Activated CD8-positive, alpha-beta memory T cell treated with anti-CD3 and anti-CD28 coated beads, Interleukin-2, amount 50 U/mL, for 4 hours (primary cell): ENCODE results near the gene NOC3L.
"Not testable (repeated sequence)": the region's sequence is repeated elsewhere in the genome, so short reads cannot be mapped to it uniquely, and the experiment has no call there.

ENCODE experiments used
- DNase-seq: peaks from one replicate; pipeline ENCODE4 v3.0.0-alpha.2; 2020

Gene NOC3L

GRCh38 chr10:94361171-94361794 lies 1.5 kb downstream of the NOC3L start:
- no peak for DNase-seq

DNA sequence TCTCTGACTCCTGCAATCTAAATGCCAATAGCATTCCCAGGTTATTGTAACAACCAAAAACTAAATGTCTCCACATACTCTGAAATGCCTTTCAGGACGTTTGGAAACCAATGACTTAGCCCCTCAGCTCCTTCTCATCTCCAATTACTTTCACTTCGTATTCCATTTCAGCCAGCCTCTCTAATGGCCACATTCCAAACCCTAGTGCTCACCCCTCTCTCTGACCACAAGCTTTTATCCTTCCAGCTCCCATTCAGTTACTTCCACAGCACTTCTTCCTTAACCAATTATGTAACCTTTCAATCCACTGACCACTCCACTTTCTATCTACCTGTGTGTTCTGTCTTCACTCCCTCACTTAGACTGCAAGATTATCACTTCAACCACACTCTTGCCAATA lies 4.3 kb downstream of the NOC3L start:
- no peak for DNase-seq

GRCh38 chr10:94357193-94357592 lies 5.5 kb downstream of the NOC3L start:
- no peak for DNase-seq

DNA sequence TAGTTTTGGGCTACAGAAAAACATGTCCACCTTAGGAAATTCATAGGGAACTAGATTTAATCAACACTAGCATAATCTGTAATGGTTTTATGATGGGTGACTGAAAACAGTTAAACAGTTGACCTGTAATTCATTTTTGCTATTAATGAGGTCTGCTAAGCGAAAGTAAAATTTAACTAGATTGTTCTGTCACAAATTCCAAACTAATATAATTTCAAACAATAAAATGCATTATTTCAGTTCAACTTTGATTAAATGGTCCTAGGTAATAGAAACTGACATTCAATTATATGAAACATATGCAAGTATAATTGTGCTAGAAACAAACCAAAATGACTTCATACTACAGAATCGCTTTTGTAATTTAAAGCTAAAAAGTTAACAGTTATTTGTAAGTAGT lies 6.9 kb downstream of the NOC3L start:
- DNase-seq, result no peak

- no peak for DNase-seq
These were observed 9.4 kb downstream of the NOC3L start for GRCh38 chr10:94353336-94353735.

DNA sequence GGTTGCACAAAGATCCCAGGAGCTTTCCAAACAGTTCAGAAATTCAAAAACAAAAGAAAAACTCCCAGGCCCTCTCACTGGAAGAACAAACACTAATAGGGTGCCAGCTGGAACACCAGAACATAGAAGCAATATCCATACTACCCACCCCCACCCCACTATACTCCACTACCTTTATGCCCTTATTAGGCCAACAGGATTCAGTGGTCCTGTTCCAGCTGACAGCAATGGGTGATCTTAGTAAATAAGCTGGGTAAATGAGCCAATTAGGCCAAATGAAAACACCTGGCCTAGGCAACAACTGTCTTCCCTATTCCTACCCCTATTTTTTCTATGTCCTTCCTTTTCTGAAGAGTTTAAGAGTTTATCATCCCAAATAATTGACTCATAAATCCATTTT lies 11.7 kb downstream of the NOC3L start:
- DNase-seq, result no peak

- not testable (repeated sequence) for DNase-seq
These were observed 12.2 kb downstream of the NOC3L start for GRCh38 chr10:94350500-94350899.

DNA sequence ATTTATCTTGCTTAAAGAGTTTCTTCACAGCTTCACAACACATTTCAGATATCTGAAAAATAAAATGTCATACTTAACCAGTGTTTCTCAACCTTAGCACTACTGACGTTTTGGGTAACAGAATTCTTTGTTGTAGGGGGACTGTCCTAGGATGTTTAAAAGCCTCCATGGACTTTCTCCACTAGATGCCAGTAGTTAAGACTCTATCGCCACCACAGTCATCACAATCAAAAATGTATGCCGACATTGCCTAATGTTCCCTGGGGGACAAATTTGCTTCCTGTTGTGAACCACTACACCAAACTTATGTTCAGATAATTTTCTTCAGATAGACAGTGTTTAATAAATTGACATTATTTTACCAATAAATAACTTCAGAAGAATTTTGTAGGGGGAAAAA lies 13.4 kb downstream of the NOC3L start:
- DNase-seq, result no peak

- no peak for DNase-seq
These were observed 18.1 kb downstream of the NOC3L start for GRCh38 chr10:94344522-94345122.

- no peak for DNase-seq
These were observed 19.6 kb downstream of the NOC3L start for GRCh38 chr10:94343151-94343550.

DNA sequence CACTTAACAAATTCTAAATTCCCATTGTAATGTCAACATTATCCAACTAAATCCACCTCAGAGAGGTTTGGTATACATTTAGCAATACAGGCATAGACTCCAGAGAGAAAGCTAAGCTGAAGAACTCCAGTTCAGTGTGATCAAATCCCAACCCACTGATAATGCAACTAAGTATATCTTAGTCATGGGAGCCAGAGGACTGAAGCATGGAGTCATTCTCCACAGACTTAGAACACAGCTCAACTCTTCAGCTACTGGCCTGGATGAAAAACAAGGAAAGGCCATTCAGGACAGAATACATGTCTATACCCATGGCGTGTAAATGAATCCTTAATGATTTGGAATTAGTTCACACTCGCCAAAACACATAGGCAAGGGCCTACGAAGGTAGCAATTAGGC lies 27.9 kb downstream of the NOC3L start:
- no peak for DNase-seq

DNA sequence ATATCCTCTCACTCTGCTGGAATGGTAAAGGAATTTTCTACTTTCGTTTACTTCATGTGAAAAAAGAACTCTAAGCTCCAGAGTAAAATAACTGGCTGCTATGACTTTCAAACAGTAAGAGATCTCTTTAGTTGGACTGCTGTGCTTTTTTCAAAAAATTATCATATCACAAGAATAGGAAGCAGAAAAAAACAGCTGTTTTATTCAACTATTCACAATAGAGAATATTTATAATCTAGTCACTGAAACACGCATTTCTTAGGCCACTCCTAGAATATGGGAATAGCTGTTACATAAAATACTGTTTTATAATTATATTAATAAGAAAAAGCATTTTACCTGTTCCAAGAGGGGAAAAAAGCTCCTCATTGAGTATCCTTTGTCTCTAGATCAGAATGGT lies 29.7 kb downstream of the NOC3L start:
- DNase-seq, result no peak

GRCh38 chr10:94328613-94329012 lies 34.1 kb downstream of the NOC3L start:
- no peak for DNase-seq

DNA sequence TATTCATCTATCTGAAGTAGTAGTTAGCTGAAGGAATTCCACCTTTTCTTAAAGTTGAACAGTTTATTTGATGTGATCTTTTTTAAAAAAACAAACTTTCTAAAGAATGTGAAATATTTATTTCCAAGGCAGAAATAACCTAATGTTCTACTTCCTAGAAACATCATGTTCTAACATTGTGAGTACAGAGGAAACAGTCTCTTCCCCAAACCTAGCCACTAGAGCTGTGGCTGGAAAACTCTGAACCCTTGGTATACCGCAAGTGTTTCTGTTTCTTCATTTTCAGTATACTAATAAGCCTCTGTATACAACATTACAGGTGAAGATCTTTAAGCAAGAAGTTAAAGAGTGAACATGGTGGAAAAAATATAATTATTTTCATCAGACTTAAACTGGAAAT lies 35.1 kb downstream of the NOC3L start:
- DNase-seq, result no peak

DNA sequence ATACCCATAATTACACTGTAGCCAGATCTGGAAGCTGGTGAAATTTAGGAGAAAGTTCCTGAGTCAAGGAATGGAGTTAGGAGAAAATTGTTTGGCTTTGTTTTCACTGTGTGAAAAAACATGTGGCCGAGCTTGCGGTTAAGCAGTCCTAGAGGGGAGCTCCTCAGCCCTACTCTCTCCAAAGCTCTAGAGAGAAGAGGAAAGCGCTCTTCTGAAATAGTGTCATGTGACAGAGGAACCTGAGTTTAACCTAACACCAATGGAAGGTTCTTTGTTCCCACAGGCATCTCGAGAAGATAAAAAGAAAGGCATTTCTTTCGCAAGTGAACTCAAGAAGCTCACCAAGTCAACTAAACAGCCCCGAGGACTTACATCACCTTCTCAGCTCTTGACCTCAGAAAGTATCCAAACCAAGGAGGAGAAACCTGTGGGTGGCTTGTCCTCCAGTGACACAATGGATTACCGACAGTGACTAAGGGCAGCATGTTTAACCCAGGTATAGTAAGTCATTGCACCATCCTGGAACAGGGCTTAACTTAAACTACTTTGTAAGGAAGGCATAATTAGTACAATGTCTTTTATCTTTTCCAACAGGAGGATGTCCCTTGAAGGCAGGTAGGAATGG lies 38.0 kb downstream of the NOC3L start:
- DNase-seq, result no peak

DNA sequence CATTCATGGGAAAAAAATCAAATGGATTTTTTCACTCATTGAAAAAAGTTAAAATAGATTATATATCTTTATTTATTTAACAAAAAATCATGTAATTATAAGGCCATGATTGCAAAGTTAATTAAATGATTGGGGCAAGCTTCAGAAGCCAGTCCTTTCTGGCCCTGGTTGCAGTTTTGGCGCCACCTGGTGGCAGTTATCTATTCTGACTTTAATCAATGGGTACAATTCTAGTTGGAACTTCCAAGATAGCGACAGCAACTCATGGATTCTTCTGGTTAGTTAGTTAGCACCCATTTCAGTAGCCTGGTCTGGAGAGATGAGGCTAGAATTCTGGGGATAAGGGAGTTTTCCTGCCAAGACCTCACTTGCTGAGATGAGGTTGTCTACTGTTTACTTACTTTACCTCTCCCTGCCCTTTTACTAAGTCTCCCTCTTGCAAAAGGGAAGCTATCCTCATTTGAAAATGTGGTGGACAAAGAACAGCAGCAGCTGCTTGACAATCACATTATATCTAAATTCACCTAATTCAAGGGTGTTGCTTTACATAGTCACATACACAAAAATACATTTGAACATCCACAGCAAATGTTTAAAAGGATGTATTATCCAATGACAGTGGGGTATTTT lies 42.3 kb downstream of the NOC3L start:
- peak; percentile 63 for DNase-seq

- no peak for DNase-seq
These were observed 46.2 kb downstream of the NOC3L start for GRCh38 chr10:94316560-94316959.

DNA sequence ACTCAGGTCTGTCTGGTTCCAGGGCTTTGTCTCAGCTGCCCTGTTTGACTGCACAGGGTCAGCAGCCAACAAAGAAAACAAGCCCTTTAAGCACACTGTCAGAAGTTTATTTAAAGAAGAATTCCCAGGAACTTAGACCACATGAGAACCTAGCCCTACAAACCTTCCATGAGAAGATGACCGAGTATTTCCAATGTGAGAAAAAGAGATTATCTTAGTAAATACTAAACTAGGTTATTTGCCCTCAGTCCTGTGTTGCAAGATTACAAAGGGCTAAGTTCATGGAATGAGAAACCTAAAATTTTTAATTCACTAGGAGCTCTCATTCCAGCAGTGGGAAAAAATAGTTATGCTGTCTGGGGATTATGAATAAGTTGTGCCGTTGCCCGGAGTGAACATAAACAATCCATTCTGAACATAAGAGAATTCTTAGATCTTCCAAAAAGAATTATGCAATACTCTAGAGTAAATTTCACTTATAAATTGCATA lies 46.7 kb downstream of the NOC3L start:
- no peak for DNase-seq

GRCh38 chr10:94315024-94315451 lies 47.7 kb downstream of the NOC3L start:
- DNase-seq, result no peak

DNA sequence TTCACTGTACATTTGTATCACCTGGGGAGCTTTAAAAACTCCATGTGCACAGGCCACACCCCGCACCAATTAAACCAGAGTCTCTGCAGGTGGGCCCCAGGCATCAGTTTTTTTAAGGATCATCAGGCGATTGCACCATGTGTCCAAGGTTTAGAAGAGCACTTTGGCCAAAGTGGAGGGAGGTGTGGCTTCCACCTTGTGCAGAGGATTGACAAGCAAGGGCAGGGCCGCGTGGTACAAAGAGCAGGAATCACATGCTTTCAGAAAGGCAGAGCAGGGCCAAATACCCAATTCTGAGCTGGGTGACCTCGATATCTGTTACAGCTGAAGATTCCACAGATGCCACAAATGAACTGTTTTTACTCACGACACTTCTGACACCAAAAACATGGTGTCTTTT lies 52.4 kb downstream of the NOC3L start:
- no peak for DNase-seq

DNA sequence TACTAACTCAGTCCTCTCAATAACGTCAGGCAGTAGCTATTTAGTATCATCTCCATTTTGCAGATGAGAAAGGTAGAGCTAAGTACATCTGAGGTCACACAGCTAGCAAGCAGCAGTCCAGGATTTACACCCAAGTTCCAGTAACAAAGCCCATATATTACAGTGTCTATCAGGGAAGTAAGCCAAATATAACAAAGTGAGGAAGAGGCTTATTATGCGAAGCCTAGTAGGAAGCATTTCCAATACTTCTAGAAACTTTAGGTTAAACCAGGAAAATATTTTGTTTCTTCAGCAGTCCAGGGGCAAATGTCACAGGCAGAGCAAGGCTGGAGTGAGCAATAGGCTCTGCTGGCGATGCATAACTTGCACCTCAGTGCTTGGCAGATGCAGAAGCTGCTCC lies 53.9 kb downstream of the NOC3L start:
- no peak for DNase-seq

DNA sequence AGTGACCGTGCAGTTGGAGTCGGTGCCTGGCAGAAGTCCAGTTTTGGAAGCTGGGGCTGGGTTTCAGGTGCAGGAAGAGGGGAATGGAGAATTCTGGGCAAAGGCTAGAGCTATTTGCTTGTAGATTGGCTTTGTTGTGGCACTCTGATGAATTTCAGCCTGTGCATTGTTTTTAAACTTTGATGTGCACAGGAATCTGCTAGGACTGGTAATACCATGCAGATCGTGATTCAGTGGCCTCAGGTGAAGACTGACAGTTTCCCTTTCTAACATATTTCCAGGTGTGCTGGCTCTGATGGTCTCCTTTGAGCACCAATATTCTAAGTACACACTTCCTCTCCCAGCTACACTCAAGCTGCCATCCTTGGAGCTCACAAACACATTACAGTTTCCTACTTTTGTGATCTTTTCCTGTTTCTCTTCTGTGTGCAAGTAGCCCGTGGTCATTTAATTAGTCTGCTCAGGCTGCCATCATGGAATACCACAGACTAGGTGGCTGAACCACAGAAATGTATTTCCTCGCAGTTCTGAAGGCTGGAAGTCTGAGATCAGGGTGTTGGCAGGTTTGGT lies 55.6 kb downstream of the NOC3L start:
- DNase-seq, result no peak

- no peak for DNase-seq
These were observed 58.8 kb downstream of the NOC3L start for GRCh38 chr10:94303929-94304328.

DNA sequence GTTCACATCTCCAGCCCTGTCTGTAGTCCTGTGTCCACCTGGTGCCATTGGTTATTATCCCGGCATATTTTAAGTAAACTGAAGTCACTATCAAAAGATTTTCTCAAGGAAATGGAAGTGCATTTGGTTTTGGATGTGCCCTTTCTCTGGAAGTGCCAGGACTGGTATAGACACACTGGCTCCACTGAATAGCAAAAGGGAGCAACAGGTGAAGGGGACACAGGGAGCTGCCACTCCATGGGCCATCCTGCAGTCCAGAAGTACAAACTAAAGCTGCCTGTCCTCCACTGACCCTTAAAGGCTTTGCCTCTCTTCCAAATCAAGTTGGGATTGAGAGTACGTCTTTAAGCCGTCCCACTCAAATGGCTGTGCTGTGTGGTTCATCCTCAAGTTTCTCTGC lies 62.7 kb downstream of the NOC3L start:
- DNase-seq, result no peak
